HepG2 (cell line): ENCODE results near the gene CAMSAP2. TPM values are rescaled to one million over a fixed set of nuclear protein-coding genes. Genes with fewer than 3 reads are reported as not detected.

Experiments used
- FOXC1 ChIP-seq: sonication (generic); formaldehyde crosslinking; IDR thresholded peaks from 2 replicates; pipeline ENCODE4 v1.8.0; 2022; ENCODE audit warnings: mild to moderate bottlenecking, missing genetic modification reagents, borderline replicate concordance
- HOXA3 ChIP-seq: sonication (generic); formaldehyde crosslinking; IDR thresholded peaks from 2 replicates; pipeline ENCODE4 v1.5.0; 2020; ENCODE audit warnings: missing genetic modification reagents
- NAIF1 ChIP-seq: sonication (generic); formaldehyde crosslinking; IDR thresholded peaks from 2 replicates; pipeline ENCODE4 v1.5.0; 2020; ENCODE audit warnings: mild to moderate bottlenecking, missing genetic modification reagents, borderline replicate concordance
- THYN1 ChIP-seq: sonication (generic); formaldehyde crosslinking; IDR thresholded peaks from 2 replicates; pipeline ENCODE4 v1.8.1; 2023; ENCODE audit warnings: low read depth, mild to moderate bottlenecking, moderate library complexity, missing genetic modification reagents, borderline replicate concordance
- ZBTB1 ChIP-seq: sonication (generic); formaldehyde crosslinking; IDR thresholded peaks from 2 replicates; pipeline ENCODE4 v1.4.0; 2020; ENCODE audit warnings: missing genetic modification reagents, borderline replicate concordance
- ZBTB7B ChIP-seq: sonication (generic); formaldehyde crosslinking; IDR thresholded peaks from 2 replicates; pipeline ENCODE4 v1.4.0; 2020; ENCODE audit warnings: missing genetic modification reagents
- ZNF180 ChIP-seq: sonication (generic); formaldehyde crosslinking; IDR thresholded peaks from 2 replicates; pipeline ENCODE4 v1.4.0; 2020; ENCODE audit warnings: low read depth, missing genetic modification reagents, borderline replicate concordance
- ZNF354B ChIP-seq: sonication (generic); formaldehyde crosslinking; IDR thresholded peaks from 2 replicates; pipeline ENCODE4 v1.8.0; 2022; ENCODE audit warnings: mild to moderate bottlenecking, missing genetic modification reagents
- ZNF607 ChIP-seq: sonication (generic); formaldehyde crosslinking; IDR thresholded peaks from 2 replicates; pipeline ENCODE4 v1.5.1; 2020; ENCODE audit warnings: missing genetic modification reagents, mild to moderate bottlenecking, borderline replicate concordance
- ZNF780A ChIP-seq: sonication (generic); formaldehyde crosslinking; IDR thresholded peaks from 2 replicates; pipeline ENCODE4 v1.8.0; 2022; ENCODE audit warnings: mild to moderate bottlenecking, missing genetic modification reagents, moderate library complexity
- ZNF891 ChIP-seq: sonication (generic); formaldehyde crosslinking; IDR thresholded peaks from 2 replicates; pipeline ENCODE4 v1.5.0; 2020; ENCODE audit warnings: mild to moderate bottlenecking, missing genetic modification reagents
- polyA plus RNA-seq, 8 experiments: library from polyadenylated mRNA; depleted of rRNA in 3 of 8; stranded (reverse) in 7 of 8; unstranded in 1 of 8; fragments of >200 nt; fragmentation: Illumina TruSeq in 4 of 8; extraction: Trizol in 4 of 8; gene quantifications; 2 replicates each; pipeline versions ENCODE4 v1.2.1 to v1.2.3, GENCODE V29; 2011 to 2016; ENCODE audit warnings: low read depth in 4 of 8, missing spikeins in 1 of 8, mixed read lengths in 1 of 8; ENCODE audit not compliant: insufficient read depth in 1 of 8
- total RNA-seq, 5 experiments: library from RNA; depleted of rRNA; stranded (reverse); fragments of >200 nt; fragmentation: Illumina TruSeq; extraction: Trizol; gene quantifications; 2 replicates each; pipeline ENCODE4 v1.2.3, GENCODE V29; 2016; ENCODE audit warnings: low read depth in 1 of 5
- TF ChIP-seq, protein P1 (sequence below): sonication (generic); formaldehyde crosslinking; IDR thresholded peaks from 2 replicates; pipeline ENCODE4 v1.4.0; 2020; ENCODE audit warnings: missing genetic modification reagents
- TF ChIP-seq, protein P2 (sequence below): sonication (generic); formaldehyde crosslinking; IDR thresholded peaks from 2 replicates; pipeline ENCODE4 v1.5.1; 2020; ENCODE audit warnings: mild to moderate bottlenecking, missing genetic modification reagents, borderline replicate concordance
- TF ChIP-seq, protein P3 (sequence below): sonication (generic); formaldehyde crosslinking; IDR thresholded peaks from 2 replicates; pipeline ENCODE4 v1.5.0; 2020; ENCODE audit warnings: mild to moderate bottlenecking, missing genetic modification reagents
- TF ChIP-seq, protein P4 (sequence below): sonication (generic); formaldehyde crosslinking; conservative IDR thresholded peaks from 2 replicates; pipeline ENCODE4 v1.8.0; 2022; ENCODE audit warnings: low read depth, missing genetic modification reagents
- TF ChIP-seq, protein P5 (sequence below): IDR thresholded peaks from 2 replicates; pipeline ENCODE4 v1.6.1; 2012; ENCODE audit warnings: low read depth, low read length, improper control_type of control experiment

Gene CAMSAP2
- total and polyA plus RNA-seq, 2 of the 13 experiments (the other 11 are each of a cell fraction or from before 2014, with no cell fraction given), result 3.4 to 8.2 TPM

DNA sequence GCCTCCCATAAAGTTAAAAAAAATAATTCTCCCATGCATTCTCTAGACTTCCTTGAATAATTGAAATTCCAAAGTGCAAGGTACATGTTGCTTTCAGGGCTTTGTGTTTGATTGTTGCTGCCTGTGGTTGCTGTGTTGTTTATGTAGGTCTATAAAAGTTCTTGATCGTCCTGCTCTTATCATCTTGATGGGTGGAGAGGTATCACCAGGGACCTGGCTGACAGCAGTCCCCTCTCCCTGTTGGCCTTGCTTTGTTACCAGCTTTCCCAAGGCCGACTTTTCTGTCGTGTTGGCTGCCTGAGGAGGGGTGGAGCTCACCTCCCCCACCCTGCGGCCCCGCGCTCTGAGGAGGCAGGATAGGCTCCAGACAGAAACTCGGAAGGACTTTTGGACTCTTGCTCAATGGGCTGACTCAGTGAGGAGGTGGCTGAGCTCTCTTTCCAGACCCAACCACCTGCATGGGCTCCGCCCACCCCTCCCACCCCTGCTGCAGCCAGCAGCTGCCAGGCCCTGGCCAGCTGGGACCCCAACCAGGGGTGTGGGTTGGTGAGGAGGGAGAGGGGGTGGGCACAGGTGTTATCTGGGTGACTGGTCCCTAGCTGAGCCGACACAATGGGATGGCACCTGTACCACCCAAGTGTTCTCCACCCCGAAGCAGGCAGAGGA, 158.0 kb downstream of the CAMSAP2 start (continued):
- TF ChIP-seq ZBTB7B (CRISPR knock-in tag) (peak; percentile 96), ZBTB1 (no peak), FOXC1 (CRISPR knock-in tag) (no peak), NAIF1 (CRISPR knock-in tag) (no peak), HOXA3 (CRISPR knock-in tag) (peak; percentile 81), ZNF780A (CRISPR knock-in tag) (no peak), ZNF891 (no peak), ZNF607 (CRISPR knock-in tag) (no peak), THYN1 (CRISPR knock-in tag) (no peak), ZNF180 (CRISPR knock-in tag) (no peak), ZNF354B (CRISPR knock-in tag) (no peak)
- TF ChIP-seq, protein P1, sequence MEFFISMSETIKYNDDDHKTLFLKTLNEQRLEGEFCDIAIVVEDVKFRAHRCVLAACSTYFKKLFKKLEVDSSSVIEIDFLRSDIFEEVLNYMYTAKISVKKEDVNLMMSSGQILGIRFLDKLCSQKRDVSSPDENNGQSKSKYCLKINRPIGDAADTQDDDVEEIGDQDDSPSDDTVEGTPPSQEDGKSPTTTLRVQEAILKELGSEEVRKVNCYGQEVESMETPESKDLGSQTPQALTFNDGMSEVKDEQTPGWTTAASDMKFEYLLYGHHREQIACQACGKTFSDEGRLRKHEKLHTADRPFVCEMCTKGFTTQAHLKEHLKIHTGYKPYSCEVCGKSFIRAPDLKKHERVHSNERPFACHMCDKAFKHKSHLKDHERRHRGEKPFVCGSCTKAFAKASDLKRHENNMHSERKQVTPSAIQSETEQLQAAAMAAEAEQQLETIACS (CRISPR knock-in tag), result no peak
- TF ChIP-seq, protein P2, sequence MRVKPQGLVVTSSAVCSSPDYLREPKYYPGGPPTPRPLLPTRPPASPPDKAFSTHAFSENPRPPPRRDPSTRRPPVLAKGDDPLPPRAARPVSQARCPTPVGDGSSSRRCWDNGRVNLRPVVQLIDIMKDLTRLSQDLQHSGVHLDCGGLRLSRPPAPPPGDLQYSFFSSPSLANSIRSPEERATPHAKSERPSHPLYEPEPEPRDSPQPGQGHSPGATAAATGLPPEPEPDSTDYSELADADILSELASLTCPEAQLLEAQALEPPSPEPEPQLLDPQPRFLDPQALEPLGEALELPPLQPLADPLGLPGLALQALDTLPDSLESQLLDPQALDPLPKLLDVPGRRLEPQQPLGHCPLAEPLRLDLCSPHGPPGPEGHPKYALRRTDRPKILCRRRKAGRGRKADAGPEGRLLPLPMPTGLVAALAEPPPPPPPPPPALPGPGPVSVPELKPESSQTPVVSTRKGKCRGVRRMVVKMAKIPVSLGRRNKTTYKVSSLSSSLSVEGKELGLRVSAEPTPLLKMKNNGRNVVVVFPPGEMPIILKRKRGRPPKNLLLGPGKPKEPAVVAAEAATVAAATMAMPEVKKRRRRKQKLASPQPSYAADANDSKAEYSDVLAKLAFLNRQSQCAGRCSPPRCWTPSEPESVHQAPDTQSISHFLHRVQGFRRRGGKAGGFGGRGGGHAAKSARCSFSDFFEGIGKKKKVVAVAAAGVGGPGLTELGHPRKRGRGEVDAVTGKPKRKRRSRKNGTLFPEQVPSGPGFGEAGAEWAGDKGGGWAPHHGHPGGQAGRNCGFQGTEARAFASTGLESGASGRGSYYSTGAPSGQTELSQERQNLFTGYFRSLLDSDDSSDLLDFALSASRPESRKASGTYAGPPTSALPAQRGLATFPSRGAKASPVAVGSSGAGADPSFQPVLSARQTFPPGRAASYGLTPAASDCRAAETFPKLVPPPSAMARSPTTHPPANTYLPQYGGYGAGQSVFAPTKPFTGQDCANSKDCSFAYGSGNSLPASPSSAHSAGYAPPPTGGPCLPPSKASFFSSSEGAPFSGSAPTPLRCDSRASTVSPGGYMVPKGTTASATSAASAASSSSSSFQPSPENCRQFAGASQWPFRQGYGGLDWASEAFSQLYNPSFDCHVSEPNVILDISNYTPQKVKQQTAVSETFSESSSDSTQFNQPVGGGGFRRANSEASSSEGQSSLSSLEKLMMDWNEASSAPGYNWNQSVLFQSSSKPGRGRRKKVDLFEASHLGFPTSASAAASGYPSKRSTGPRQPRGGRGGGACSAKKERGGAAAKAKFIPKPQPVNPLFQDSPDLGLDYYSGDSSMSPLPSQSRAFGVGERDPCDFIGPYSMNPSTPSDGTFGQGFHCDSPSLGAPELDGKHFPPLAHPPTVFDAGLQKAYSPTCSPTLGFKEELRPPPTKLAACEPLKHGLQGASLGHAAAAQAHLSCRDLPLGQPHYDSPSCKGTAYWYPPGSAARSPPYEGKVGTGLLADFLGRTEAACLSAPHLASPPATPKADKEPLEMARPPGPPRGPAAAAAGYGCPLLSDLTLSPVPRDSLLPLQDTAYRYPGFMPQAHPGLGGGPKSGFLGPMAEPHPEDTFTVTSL, result peak; percentile 56; the same call in 1 of the 2 replicates
- TF ChIP-seq, protein P3, sequence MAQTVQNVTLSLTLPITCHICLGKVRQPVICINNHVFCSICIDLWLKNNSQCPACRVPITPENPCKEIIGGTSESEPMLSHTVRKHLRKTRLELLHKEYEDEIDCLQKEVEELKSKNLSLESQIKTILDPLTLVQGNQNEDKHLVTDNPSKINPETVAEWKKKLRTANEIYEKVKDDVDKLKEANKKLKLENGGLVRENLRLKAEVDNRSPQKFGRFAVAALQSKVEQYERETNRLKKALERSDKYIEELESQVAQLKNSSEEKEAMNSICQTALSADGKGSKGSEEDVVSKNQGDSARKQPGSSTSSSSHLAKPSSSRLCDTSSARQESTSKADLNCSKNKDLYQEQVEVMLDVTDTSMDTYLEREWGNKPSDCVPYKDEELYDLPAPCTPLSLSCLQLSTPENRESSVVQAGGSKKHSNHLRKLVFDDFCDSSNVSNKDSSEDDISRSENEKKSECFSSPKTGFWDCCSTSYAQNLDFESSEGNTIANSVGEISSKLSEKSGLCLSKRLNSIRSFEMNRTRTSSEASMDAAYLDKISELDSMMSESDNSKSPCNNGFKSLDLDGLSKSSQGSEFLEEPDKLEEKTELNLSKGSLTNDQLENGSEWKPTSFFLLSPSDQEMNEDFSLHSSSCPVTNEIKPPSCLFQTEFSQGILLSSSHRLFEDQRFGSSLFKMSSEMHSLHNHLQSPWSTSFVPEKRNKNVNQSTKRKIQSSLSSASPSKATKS (CRISPR knock-in tag), result no peak
- TF ChIP-seq, protein P4, sequence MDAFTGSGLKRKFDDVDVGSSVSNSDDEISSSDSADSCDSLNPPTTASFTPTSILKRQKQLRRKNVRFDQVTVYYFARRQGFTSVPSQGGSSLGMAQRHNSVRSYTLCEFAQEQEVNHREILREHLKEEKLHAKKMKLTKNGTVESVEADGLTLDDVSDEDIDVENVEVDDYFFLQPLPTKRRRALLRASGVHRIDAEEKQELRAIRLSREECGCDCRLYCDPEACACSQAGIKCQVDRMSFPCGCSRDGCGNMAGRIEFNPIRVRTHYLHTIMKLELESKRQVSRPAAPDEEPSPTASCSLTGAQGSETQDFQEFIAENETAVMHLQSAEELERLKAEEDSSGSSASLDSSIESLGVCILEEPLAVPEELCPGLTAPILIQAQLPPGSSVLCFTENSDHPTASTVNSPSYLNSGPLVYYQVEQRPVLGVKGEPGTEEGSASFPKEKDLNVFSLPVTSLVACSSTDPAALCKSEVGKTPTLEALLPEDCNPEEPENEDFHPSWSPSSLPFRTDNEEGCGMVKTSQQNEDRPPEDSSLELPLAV (CRISPR knock-in tag), result no peak
- TF ChIP-seq, protein P5, sequence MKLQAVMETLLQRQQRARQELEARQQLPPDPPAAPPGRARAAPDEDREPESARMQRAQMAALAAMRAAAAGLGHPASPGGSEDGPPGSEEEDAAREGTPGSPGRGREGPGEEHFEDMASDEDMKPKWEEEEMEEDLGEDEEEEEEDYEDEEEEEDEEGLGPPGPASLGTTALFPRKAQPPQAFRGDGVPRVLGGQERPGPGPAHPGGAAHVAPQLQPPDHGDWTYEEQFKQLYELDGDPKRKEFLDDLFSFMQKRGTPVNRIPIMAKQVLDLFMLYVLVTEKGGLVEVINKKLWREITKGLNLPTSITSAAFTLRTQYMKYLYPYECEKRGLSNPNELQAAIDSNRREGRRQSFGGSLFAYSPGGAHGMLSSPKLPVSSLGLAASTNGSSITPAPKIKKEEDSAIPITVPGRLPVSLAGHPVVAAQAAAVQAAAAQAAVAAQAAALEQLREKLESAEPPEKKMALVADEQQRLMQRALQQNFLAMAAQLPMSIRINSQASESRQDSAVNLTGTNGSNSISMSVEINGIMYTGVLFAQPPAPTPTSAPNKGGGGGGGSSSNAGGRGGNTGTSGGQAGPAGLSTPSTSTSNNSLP, result peak; percentile 66; the same call in 1 of the 2 replicates
